CD14-positive monocyte (primary cell): ENCODE results near the gene SCAPER. TPM values are rescaled to one million over a fixed set of nuclear protein-coding genes. Genes with fewer than 3 reads are reported as not detected.

Source experiments
- DNase-seq, 3 donors: peaks; one replicate each; pipeline ENCODE4 v3.0.0-alpha.2; 2011 to 2022
- H2AFZ ChIP-seq: 2 replicates; pipeline ENCODE4 v1.6.0; 2012; ENCODE audit warnings: mild to moderate bottlenecking, low read depth, low read length, inconsistent platforms; ENCODE audit not compliant: insufficient read depth, poor library complexity, severe bottlenecking
- H3K27ac ChIP-seq, 2 donors: 1 replicate in 1 of 2; 2 replicates in 1 of 2; pipeline ENCODE4 v1.5.1; 2012 to 2013; ENCODE audit warnings: low read length in 2 of 2, control low read depth in 1 of 2, inconsistent platforms in 1 of 2, low read depth in 1 of 2, mild to moderate bottlenecking in 1 of 2
- H3K27me3 ChIP-seq, 2 donors: one replicate each; pipeline versions ENCODE4 v1.6.0 to v1.6.1; 2011 to 2013; ENCODE audit warnings: low read length in 2 of 2; ENCODE audit not compliant: control insufficient read depth in 2 of 2, insufficient read depth in 2 of 2
- H3K36me3 ChIP-seq, 2 donors: replicated peaks in 1 of 2; 1 replicate in 1 of 2; 2 replicates in 1 of 2; pipeline versions ENCODE4 v1.5.1 to v1.6.1; 2012 to 2013; ENCODE audit warnings: low read length in 2 of 2, control low read depth in 1 of 2, inconsistent platforms in 1 of 2, mild to moderate bottlenecking in 1 of 2; ENCODE audit not compliant: insufficient read depth in 2 of 2, control insufficient read depth in 1 of 2
- H3K4me1 ChIP-seq, 2 donors: 1 replicate in 1 of 2; 2 replicates in 1 of 2; pipeline versions ENCODE4 v1.5.1 to v1.6.1; 2012 to 2013; ENCODE audit warnings: low read length in 2 of 2, control low read depth in 1 of 2, inconsistent platforms in 1 of 2, mild to moderate bottlenecking in 1 of 2, moderate library complexity in 1 of 2; ENCODE audit not compliant: insufficient read depth in 2 of 2, control insufficient read depth in 1 of 2
- H3K4me2 ChIP-seq: replicated peaks from 2 replicates; pipeline ENCODE3; 2012; ENCODE audit warnings: low read length, moderate library complexity, mild to moderate bottlenecking; ENCODE audit not compliant: poor library complexity, severe bottlenecking; ENCODE audit errors: extremely low read depth
- H3K4me3 ChIP-seq, 3 experiments: fragments of 200-600 bp in 1 of 3; sonication (generic) in 1 of 3; replicated peaks in 1 of 3; 1 replicate in 2 of 3; 2 replicates in 1 of 3; pipeline ENCODE4 v1.5.1; 2011 to 2013; ENCODE audit warnings: low read length in 3 of 3, mild to moderate bottlenecking in 3 of 3, control low read depth in 2 of 3, low read depth in 2 of 3, inconsistent platforms in 1 of 3, moderate library complexity in 1 of 3
- H3K79me2 ChIP-seq: 2 replicates; pipeline ENCODE4 v1.6.0; 2012; ENCODE audit warnings: mild to moderate bottlenecking, control low read depth, inconsistent platforms, low read length, moderate library complexity; ENCODE audit not compliant: insufficient read depth
- H3K9ac ChIP-seq: 2 replicates; pipeline ENCODE4 v1.6.0; 2017; ENCODE audit warnings: low read length, mild to moderate bottlenecking; ENCODE audit not compliant: insufficient read depth, poor library complexity, severe bottlenecking
- H3K9me3 ChIP-seq, 2 donors: replicated peaks in 1 of 2; 1 replicate in 1 of 2; 2 replicates in 1 of 2; pipeline versions ENCODE4 v1.5.1 to v1.6.1; 2012 to 2013; ENCODE audit warnings: low read length in 2 of 2, control low read depth in 1 of 2; ENCODE audit not compliant: control insufficient read depth in 1 of 2, insufficient read depth in 1 of 2
- H4K20me1 ChIP-seq: 2 replicates; pipeline ENCODE4 v1.6.0; 2012; ENCODE audit warnings: mild to moderate bottlenecking, low read length, control low read depth, moderate library complexity; ENCODE audit not compliant: insufficient read depth
- H3K27ac Mint-ChIP-seq, 7 donors: one replicate each; pipeline ENCODE4 v1.8.0; 2020; ENCODE audit warnings: mild to moderate bottlenecking in 7 of 7, mixed read lengths in 7 of 7, moderate library complexity in 6 of 7, inconsistent platforms in 2 of 7
- H3K27me3 Mint-ChIP-seq, 3 donors: one replicate each; pipeline ENCODE4 v1.8.0; 2021 to 2022; ENCODE audit warnings: low read depth in 3 of 3, mild to moderate bottlenecking in 3 of 3, mixed read lengths in 3 of 3, moderate library complexity in 3 of 3, inconsistent platforms in 1 of 3
- H3K36me3 Mint-ChIP-seq, 2 donors: one replicate each; pipeline ENCODE4 v1.8.0; 2020; ENCODE audit warnings: mixed read lengths in 2 of 2, inconsistent platforms in 1 of 2, mild to moderate bottlenecking in 1 of 2
- H3K4me1 Mint-ChIP-seq: one replicate; pipeline ENCODE4 v1.8.0; 2020; ENCODE audit warnings: mild to moderate bottlenecking, mixed read lengths
- H3K4me3 Mint-ChIP-seq, 2 donors: one replicate each; pipeline ENCODE4 v1.8.0; 2020; ENCODE audit warnings: mild to moderate bottlenecking in 2 of 2, mixed read lengths in 2 of 2, moderate library complexity in 1 of 2
- H3K9me3 Mint-ChIP-seq, 7 donors: one replicate each; pipeline ENCODE4 v1.8.0; 2020 to 2022; ENCODE audit warnings: mixed read lengths in 7 of 7, mild to moderate bottlenecking in 6 of 7, moderate library complexity in 6 of 7, inconsistent platforms in 2 of 7
- WGBS: methylation state at CpG from one replicate; pipeline ENCODE4 v1.1.5; 2013; ENCODE audit warnings: missing lambda C conversion rate; ENCODE audit not compliant: insufficient coverage; 5-methylcytosine and 5-hydroxymethylcytosine counted together
- intact Hi-C, 2 donors: fragments of 100-400 bp; cut with micrococcal nuclease; formaldehyde crosslinking; loops; one replicate each; pipeline versions ENCODE4 v1.15.0 to v1.15.1; 2023
- polyA plus RNA-seq, 3 donors: library from polyadenylated mRNA; depleted of rRNA in 1 of 3; unstranded in 2 of 3; stranded (reverse) in 1 of 3; fragments of 300-500 nt in 2 of 3; fragments of >200 nt in 1 of 3; fragmentation: Illumina TruSeq in 2 of 3; gene quantifications; 1 replicate in 2 of 3; 2 replicates in 1 of 3; pipeline ENCODE4 v1.2.3, GENCODE V29; 2012 to 2021
- TF ChIP-seq, protein P1 (sequence below): fragments of 200-600 bp; IDR thresholded peaks from one replicate; pipeline ENCODE4 v1.8.0; 2022; ENCODE audit warnings: antibody characterized with exemption, mild to moderate bottlenecking

The SCAPER gene
- polyA plus RNA-seq, 3 donors = 2.5 to 5.4 (median 4.2) TPM

DNA sequence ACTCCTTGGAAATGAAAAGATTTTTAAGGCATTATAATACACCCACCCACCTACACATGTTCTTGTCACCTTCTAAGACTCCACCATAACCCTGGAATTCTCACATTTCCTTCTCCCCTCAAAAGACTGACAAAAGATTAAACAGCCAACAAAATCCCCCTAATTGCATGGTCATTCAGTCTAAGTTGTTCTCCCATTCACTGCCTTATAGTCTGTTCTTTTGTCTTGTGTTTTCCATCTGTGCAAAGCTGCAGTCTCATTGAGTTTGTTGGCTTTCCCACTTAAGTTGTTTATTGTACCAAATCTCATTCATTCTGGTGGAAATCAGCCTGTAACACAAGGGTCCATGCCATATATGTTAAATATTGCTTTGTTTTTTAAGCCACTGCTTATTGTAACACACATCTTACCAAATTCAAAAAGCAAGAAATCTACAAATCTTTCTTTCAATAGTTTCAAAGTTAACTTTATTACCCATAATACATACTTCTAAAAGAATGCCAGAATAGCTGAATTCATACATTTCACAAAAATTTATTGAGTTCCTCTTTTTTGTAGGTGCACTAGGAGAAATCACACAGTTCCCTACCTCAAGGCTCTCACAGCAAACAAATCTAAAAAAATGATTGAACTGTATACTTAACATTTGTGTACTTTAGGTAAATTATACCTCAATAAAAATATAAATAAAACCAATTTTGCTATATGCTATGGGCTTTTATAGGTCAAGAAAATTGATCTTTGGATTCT, 24.0 kb upstream of the SCAPER start:
- no peak overlapping the region for H3K27ac ChIP-seq
- H3K4me1 Mint-ChIP-seq = peaks cover 16% of the 10 kb centered on the region
- H4K20me1 ChIP-seq = no peaks in the 10 kb centered on the region
- H3K4me2 ChIP-seq = no peak overlapping the region
- peaks cover 10% of the 10 kb centered on the region for H3K79me2 ChIP-seq
- no peaks in the 10 kb centered on the region for H3K9me3 ChIP-seq
- TF ChIP-seq, protein P1, sequence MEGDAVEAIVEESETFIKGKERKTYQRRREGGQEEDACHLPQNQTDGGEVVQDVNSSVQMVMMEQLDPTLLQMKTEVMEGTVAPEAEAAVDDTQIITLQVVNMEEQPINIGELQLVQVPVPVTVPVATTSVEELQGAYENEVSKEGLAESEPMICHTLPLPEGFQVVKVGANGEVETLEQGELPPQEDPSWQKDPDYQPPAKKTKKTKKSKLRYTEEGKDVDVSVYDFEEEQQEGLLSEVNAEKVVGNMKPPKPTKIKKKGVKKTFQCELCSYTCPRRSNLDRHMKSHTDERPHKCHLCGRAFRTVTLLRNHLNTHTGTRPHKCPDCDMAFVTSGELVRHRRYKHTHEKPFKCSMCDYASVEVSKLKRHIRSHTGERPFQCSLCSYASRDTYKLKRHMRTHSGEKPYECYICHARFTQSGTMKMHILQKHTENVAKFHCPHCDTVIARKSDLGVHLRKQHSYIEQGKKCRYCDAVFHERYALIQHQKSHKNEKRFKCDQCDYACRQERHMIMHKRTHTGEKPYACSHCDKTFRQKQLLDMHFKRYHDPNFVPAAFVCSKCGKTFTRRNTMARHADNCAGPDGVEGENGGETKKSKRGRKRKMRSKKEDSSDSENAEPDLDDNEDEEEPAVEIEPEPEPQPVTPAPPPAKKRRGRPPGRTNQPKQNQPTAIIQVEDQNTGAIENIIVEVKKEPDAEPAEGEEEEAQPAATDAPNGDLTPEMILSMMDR = no peak
- no peak overlapping the region for H3K9ac ChIP-seq
- H3K9me3 Mint-ChIP-seq = no peaks in the 10 kb centered on the region
- no peak overlapping the region for H3K27ac Mint-ChIP-seq
- H2AFZ ChIP-seq = no peak overlapping the region
- DNase-seq = no peak
- intact Hi-C loops = no loop called here
- H3K4me3 ChIP-seq = no peak overlapping the region
- H3K4me3 Mint-ChIP-seq = no peak overlapping the region
- H3K27me3 Mint-ChIP-seq = peaks cover 0 to 4% (median 3%) of the 10 kb centered on the region in 3 donors
- no peaks in the 10 kb centered on the region for H3K27me3 ChIP-seq
- H3K4me1 ChIP-seq = peaks cover 16 to 17% of the 10 kb centered on the region in 2 donors
- H3K36me3 Mint-ChIP-seq = peaks cover 9% of the 10 kb centered on the region in 2 donors
- peaks cover 0 to 9% of the 10 kb centered on the region in 2 donors for H3K36me3 ChIP-seq

- Mint-ChIP-seq H3K27me3 (peaks cover 0 to 4% (median 3%) of the 10 kb centered on the region in 3 donors), H3K36me3 (peaks cover 2 to 4% of the 10 kb centered on the region in 2 donors), H3K27ac (no peak overlapping the region), H3K4me3 (no peak overlapping the region), H3K9me3 (no peaks in the 10 kb centered on the region), H3K4me1 (peaks cover 16% of the 10 kb centered on the region)
- Histone ChIP-seq H3K27ac (no peak overlapping the region), H4K20me1 (no peaks in the 10 kb centered on the region), H3K9me3 (no peaks in the 10 kb centered on the region), H3K27me3 (no peaks in the 10 kb centered on the region), H3K36me3 (no peaks in the 10 kb centered on the region), H2AFZ (peak overlapping the region; percentile 36), H3K79me2 (peaks cover 6% of the 10 kb centered on the region), H3K4me3 (no peak overlapping the region), H3K4me2 (no peak overlapping the region), H3K4me1 (peaks cover 16 to 17% of the 10 kb centered on the region in 2 donors), H3K9ac (no peak overlapping the region)
- TF ChIP-seq, protein P1 = no peak
- WGBS = 100% methylated on average over 2 of the region's 3 CpGs
- intact Hi-C loops = no loop called here
- DNase-seq = no peak
Observed at GRCh38 chr15:76928201-76928600, 23.1 kb upstream of the SCAPER start.
